Panc1 (cell line): ENCODE measurements around the gene MTFR1L.

Source experiments
- CTCF ChIP-seq: fragments of 450-650 bp; IDR thresholded peaks from 2 replicates; pipeline ENCODE4 v1.5.1; 2017; ENCODE audit warnings: mild to moderate bottlenecking
- TCF7L2 ChIP-seq: IDR thresholded peaks from 2 replicates; pipeline ENCODE4 v1.6.1; 2011; ENCODE audit warnings: mild to moderate bottlenecking, low read depth, low read length, inconsistent platforms
- TF ChIP-seq, protein P1 (sequence below), 2 experiments: IDR thresholded peaks; 2 replicates each; pipeline ENCODE4 v1.6.1; 2011 to 2012; ENCODE audit warnings: low read depth in 2 of 2, control low read depth in 1 of 2, low read length in 1 of 2, mild to moderate bottlenecking in 1 of 2, moderate library complexity in 1 of 2; ENCODE audit not compliant: insufficient read depth in 1 of 2

DNA sequence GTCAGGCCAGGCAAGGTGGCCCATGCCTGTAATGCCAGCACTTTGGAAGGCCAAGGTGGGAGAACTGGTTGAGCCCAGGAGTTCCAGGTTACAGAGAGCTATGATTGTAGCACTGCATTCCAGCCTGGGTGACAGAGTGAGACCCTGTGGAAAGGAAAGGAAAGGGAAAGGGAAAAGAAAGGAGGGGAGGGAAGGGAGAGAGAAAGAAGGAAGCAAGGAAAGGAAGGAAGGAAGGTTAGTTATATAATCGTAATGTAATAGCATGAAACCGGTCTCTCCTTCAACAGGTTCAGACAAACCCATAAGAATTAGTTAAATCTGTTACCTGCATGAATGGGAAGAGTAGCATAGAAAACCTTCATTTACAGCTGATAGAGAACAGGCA, 56.9 kb downstream of the MTFR1L start:
- no peak for TF ChIP-seq CTCF
- no peak for TF ChIP-seq TCF7L2
- TF ChIP-seq, protein P1, sequence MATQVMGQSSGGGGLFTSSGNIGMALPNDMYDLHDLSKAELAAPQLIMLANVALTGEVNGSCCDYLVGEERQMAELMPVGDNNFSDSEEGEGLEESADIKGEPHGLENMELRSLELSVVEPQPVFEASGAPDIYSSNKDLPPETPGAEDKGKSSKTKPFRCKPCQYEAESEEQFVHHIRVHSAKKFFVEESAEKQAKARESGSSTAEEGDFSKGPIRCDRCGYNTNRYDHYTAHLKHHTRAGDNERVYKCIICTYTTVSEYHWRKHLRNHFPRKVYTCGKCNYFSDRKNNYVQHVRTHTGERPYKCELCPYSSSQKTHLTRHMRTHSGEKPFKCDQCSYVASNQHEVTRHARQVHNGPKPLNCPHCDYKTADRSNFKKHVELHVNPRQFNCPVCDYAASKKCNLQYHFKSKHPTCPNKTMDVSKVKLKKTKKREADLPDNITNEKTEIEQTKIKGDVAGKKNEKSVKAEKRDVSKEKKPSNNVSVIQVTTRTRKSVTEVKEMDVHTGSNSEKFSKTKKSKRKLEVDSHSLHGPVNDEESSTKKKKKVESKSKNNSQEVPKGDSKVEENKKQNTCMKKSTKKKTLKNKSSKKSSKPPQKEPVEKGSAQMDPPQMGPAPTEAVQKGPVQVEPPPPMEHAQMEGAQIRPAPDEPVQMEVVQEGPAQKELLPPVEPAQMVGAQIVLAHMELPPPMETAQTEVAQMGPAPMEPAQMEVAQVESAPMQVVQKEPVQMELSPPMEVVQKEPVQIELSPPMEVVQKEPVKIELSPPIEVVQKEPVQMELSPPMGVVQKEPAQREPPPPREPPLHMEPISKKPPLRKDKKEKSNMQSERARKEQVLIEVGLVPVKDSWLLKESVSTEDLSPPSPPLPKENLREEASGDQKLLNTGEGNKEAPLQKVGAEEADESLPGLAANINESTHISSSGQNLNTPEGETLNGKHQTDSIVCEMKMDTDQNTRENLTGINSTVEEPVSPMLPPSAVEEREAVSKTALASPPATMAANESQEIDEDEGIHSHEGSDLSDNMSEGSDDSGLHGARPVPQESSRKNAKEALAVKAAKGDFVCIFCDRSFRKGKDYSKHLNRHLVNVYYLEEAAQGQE (IDR thresholded peaks at IDR 0.05; ENCODE audit: insufficient read depth in 1 of 2, low read depth in 2 of 2, low read length in 1 of 2): no peak
